SK-N-DZ (cell line): ENCODE measurements around the gene FOXC2.

ENCODE experiments used
- DNase-seq: peaks from one replicate; pipeline ENCODE4 v3.0.0-alpha.2; 2015; ENCODE audit warnings: low spot score

Gene FOXC2

DNA sequence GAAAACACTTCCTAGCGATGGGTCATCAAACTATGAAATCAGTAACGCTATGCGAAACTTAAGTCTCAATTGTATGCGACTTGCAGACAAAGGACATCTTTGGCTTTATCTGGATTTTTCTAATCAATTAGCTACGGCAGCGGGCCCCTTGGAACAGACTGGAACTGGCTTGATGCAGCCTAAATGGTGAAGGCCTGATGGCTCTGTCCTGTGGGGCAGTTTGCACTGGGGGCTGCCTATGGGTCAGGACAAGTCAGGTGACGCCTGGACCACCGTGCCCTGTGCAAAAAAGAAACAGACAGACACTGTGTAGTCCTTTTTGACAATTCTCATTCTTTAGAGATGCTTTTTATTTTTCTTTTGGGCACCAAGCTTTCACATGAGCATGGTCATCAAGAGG, 33.6 kb upstream of the FOXC2 start:
- DNase-seq, result no peak

DNA sequence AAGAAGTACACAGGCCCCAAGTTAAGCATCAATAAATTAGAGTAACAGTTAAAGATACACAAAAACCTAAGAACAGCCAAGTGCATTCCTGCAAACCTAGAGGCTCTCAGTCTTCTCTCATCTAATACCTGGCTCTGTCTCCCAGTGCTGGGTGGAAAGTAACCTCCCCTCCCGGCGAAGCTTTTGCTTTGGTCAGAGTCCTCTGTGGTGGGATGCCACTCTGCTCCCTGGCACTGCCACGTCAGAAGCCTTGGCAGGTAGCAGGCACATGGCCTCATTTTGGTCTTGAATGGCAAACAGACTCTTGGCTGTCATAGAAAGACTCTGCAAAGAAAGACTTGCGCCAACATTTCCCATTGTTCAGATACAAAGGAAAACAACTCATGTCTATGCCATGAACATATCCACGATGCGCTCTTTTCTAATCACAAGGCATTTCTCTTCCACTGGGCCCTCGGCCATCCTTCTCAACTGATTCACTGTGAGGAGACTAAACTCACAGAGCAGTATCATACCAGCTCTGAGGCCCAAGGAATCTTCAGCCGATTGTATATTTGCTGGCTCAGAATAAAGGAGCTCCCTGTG, 32.8 kb upstream of the FOXC2 start:
- DNase-seq, result no peak

- DNase-seq, result no peak
Observed at GRCh38 chr16:86534779-86535615, 31.6 kb upstream of the FOXC2 start.

DNA sequence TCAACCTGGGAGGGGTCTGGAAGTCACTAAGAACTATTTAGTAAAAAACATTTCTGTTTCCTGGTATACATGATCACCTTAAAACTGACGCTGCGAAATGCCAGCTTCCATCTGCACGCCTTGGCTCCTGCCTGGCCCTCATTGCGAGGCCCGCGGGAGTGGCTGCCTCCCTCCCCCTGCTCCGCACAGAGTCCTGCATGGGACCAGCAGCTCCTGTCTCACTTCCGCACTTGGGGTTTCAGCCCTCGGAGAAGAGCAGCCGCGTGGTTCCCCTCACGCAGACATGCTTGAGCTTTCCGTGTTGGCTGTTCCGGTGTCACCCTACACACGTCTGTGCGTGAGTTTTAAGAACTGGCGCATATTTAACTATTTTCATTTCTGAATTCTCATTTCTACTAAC, 30.0 kb upstream of the FOXC2 start:
- DNase-seq, result no peak

DNA sequence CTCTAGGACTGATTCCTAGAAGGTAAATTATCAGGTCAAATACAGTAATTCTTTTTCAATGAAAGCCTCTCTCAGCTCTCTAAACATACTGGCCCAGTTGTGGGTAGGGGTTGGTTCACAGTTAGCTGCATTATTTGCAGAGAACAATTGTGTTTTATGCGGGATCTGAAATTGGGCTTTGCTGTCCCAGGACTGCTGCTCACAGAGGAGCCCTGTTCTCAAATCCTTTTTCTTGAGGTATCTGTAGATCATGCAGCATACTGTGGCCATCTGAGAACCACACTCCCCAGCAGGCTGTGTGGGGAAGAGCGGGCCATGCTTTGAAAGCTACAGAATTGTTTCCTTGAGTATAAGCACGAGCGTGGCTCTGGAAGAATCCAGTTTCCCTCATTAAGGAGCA, 29.1 kb upstream of the FOXC2 start:
- DNase-seq, result no peak

DNA sequence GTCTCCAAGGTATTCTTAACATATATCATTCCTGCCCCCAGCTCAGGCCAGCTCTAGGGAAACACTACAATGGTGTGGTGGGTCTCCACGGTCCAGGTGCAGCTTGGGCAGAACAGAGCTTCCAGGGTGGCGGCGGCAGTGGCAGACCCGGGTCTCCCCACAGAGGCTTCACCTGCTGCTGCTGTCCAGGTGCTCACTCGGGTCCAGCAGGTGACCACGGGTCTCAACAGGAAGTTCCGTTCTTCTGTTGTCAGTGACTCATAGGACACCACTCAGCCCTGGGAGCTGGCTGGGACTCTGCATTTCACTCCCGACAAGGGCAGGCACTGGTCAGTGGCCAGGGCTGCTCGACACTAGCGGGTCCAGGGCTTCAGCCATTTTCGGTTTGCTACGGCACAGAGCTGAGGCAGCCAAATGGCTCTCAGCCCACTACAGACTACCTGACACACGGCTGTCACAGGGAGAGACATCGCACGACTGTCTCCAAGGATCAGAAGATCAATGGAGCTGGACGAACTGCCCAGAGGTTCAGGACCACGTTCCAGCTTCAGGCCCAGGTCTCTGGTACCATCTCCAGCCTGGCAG, 28.3 kb upstream of the FOXC2 start:
- no peak for DNase-seq

- DNase-seq, result no peak
Observed at GRCh38 chr16:86540894-86541293, 25.7 kb upstream of the FOXC2 start.

DNA sequence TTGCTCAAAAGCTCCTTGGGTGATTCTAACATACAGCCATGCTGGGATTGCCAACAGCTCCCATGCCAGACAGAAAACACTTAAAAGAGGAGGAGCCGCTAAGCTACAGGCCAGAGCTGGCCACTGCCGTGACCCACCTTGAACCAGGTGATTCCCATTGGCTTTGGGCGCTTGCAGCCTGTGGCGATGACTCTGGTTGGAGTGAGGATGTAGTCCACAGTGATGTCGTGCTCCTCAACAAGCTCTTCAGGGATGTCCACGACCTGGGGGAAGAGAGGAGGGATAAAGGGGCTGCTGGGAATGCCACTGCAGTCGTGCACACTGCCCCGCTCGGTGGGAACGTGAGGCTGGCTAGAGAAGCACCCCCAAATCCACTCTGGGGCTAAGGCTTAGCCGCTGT, 25.1 kb upstream of the FOXC2 start:
- DNase-seq, result no peak

- no peak for DNase-seq
Observed at GRCh38 chr16:86542756-86543750, 23.6 kb upstream of the FOXC2 start.

DNA sequence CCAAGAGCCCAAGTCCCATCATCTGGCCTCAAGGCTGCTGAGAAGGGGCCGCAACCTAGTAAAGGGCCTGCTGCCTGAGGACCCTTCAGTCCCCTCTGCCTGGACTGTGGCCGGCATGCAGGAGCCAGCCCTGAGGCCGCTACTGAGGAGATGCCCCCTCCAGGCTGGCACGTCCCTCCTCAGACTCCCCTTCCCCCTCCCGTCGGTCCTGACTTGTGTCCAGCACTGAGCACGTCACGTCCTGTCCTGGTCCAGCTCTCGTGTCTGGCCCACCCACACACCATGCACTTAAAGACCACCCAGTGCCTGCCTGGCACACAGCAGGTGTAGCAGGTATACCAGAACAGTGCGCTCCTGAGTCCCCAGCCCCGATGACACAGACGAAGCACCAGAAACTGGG, 21.1 kb upstream of the FOXC2 start:
- DNase-seq, result no peak

GRCh38 chr16:86545954-86546637, 20.5 kb upstream of the FOXC2 start:
- no peak for DNase-seq

GRCh38 chr16:86546638-86547013, 20.0 kb upstream of the FOXC2 start:
- DNase-seq, result no peak

DNA sequence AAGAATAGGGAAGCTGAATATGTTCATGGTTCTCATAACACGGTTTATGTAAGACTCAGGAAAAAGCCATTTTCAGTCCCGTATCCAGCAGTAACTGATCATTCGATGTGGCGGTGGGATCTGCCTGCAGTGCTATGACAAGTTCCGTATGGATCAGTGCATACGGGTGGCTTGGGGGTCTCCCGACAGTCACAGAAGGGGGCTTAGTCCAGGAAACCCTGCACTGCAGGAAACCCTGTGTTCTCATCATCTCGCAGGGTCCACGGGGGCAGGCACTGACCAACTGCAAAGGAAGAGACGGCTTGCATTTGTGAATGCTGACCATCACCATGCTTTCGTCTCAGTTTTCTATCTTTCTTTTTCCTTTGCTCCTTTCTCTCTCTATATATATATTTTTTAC, 19.3 kb upstream of the FOXC2 start:
- no peak for DNase-seq

DNA sequence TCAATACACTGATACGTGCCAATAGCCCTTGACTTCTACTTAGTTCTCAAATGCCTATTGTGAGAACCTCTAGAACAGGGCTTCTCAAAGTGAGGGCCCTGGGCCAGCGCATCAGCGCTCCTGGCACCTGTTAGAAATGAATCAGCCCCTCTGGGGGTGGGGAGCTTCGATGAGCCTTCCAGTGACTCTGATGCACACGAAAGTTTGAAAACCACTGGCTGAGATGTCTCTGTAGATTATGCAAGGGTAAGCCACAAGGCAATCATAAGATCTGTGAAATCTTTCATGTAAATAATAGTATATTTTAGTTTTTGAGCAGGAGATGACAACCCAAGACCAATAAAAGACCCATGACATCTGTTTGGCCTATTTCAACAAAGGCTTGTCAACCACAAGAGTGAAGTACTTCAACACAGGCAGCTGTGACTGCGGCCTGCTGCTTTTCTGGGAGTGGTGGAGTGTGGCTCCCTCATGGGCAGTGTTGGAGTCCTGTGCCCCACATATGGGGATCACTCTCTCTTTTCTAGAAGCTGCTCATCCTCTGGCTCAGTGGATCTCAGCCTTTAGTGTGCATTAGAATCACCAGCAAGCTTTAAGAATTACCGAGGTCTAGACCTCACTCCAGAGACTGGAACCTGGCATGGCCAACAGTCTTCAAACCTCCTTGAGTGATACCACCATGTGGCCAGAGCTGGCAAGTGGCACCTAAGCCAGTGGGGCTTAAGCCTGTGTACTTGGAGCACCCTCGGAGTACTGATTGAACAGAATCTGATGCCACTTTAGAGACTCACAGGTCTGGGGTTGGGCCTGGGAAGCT, 17.3 kb upstream of the FOXC2 start:
- DNase-seq, result no peak

DNA sequence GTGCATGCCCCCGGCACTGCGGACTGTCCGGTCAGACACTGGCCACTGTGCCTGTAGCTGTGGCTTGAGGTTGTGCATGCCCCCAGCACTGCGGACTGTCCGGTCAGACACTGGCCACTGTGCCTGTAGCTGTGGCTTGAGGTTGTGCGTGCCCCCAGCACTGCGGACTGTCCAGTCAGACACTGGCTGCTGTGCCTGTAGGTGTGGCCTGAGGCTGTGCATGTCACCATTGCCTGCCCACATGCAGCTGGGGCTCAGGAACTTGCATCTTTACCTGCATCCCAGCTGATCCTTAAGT, 16.8 kb upstream of the FOXC2 start:
- no peak for DNase-seq

GRCh38 chr16:86550281-86550680, 16.3 kb upstream of the FOXC2 start:
- no peak for DNase-seq

GRCh38 chr16:86553356-86553755, 13.3 kb upstream of the FOXC2 start:
- no peak for DNase-seq

- no peak for DNase-seq
Observed at GRCh38 chr16:86554599-86554916, 12.1 kb upstream of the FOXC2 start.

DNA sequence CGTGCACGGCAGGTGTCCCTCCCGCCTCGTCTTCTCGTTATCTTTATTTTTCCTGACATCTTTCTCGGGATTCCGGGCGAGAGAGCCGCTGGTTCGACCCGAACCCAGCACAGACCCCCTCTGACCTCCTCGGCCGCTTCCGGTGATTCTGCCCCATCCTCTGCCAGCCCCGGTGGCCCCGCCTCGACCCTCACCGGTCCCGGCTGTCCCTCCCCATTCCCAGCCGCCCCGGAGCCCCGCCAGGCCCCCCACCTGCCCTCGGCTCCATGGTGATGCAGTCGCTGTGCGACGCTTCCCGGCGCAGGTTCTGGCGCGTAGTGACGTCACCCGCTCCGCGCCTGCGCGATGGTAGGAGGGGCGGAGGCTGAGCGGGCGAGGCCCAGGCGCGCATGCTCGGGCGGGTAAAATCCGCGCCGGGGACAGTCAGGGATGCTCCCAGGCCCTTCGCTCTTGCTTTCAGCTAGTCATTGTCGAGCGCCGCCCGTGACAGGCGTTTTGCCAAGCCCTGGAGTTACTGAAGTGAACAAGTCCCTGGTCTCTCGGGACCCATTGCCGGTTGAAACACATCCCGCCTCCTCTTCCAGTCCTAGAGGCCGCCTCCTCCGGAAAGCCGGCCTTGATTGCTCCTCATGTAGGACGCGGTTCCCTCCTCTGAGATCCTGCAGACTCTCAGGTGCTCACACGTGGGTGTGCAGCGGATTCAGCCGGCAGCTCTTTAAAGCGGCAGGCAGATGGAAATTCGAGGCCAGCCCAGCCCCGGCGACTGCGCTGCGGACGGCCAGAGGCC, 11.5 kb upstream of the FOXC2 start, which contains the start of gene MTHFSD:
TSS of gene MTHFSD (minus strand) at position 319 of the 787 bp plus-strand sequence. CDS start at position 268, 51 bp downstream.
- DNase-seq, result peak; percentile 93

DNA sequence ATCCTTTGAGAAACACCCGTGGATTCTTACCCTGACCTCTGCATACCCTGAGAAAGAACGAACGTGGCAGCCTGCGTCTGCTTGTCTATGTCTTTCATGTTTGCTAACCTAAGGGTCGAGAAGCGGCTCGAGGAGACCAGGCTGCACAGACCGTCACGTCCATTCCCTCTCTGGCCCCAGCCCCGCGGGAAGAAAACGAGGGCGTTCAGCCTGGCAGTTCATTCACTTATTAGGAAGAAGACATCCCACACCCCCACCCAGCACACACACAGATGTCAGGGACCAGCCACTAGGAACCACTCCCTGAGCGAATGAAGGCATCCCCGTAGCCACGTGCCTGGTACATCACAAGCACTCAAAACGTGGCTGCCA, 10.9 kb upstream of the FOXC2 start:
- DNase-seq, result no peak
